DMS79 (cell line): ENCODE results near the gene SFXN4.

Experiments used
- DNase-seq: peaks from one replicate; lab custom pipeline; 2025; lab: John Stamatoyannopoulos, UW

Gene SFXN4, protein sequence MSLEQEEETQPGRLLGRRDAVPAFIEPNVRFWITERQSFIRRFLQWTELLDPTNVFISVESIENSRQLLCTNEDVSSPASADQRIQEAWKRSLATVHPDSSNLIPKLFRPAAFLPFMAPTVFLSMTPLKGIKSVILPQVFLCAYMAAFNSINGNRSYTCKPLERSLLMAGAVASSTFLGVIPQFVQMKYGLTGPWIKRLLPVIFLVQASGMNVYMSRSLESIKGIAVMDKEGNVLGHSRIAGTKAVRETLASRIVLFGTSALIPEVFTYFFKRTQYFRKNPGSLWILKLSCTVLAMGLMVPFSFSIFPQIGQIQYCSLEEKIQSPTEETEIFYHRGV

DNA sequence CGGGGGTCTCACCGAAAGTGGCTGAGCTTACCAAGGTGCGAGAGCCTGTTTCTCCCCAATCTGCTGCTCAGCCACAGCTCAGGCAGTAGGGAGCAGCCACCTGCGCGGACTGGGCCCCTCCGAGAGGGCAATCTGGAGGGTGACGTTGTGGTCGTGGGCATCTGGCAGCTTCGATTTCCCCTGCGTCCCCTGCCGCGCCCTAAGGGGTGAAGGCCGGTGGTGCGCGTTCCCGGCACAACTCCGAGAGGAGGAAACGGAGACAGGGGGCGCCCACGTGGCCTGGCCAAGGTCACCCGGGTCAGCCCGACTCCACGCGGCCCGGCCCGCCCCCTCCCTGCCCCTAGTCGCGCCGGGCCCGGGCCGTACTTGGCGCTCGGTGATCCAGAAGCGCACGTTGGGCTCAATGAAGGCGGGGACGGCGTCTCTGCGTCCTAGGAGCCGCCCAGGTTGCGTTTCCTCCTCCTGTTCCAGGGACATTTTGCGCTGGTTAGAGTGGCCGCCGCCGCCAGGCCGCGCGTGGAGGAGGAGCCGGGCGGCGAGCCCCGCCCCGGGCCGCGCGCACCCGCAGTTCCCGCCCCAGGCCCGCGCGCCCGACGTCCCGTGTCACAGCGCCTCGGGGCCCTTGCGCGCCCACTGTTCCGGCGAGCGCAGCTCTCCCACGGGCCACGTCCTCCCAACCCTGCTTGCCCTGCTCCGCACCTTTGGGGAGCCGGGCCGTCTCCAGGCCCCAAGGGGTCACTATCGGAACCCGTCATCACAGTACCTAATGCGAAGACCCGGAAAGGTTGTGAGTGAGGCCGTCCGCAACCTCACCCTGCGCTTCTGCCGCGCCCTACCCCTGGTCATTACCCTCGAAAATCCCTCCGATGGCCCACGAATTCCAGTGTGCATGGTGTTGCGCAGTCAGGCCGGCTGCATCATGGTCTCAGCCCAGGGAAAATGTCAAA is at the start of gene SFXN4:
Gene SFXN4, minus strand, starts transcription at position 544 of the 947 bp plus-strand sequence. Its CDS starts 67 bp downstream, at position 477.
- DNase-seq: no peak

DNA sequence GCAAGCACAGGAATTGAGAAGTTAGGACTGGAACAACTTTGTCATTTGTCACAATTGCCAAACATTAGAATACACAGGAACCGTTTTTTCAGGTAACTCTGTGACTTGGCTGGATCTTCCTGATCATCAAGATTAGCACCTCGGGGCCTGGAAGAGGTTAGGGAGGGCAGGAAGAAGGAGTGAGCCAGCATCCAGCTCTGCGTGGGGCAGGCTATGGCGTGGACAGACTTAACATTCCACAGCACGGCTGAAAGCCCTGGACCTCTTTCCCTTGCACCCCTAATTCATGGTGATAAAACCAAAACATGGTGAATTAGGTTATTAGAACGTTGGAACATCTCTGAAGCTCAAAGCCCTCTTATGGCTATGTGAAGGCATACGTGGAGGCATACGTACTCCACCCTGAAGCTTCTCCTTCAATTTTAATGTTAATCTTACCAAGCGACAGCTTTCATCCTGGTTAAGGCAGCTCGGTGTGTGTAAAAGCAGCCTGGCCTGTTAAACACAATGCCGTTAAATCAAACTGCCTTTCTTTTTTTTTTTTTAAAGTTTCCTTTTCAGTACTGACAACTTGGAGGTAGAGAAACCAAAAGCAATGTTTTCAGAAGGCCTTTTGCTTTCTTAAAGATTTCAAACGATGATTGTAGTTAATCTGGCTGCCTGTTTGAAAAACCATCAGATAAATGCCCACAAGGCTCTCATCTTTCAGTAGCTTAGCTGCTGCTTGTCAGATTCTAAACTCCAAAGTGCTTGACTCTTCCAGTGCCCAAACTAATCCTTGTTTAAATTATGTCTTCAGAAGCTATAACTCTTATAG is 46.3 kb upstream of the SFXN4 start:
- no peak for DNase-seq

DNA sequence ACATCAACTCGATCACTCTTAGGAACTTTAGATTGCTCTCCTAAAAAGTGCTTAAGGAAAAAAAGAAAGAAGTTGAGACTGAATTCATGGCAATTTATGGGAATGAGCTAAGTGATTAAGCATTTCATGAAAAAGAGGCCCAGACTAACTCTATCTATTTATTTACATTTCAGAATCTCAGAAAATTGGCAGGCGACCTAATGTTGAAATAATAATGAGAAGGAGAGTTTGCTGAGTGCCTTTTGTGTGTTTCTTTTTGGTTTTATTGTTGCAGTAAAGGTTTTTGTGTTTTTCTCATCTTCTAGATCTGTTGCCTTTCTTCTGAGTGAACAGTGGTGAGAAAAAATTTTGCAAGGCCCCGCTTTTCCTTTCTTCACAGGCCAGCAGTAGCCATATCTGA is 45.7 kb upstream of the SFXN4 start:
- DNase-seq: no peak

DNA sequence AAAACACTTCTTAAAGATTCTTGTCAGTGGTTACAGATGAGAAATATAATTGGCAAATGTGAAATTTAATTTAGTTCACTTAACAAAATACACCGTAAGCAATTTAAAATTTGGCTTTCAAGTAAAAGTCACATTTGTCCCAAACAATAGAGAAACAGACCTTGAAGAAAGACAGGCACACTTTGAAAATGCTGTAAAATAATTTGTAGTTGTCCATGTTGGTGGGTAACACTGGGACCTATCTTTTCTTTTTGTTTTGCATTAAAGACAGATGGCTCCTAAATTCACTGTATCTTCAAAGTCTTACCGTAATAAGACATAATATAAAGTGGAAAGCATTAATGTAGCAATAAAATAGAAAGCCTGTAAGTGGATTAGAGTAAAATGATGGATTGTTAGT is 45.1 kb upstream of the SFXN4 start:
- DNase-seq: no peak

DNA sequence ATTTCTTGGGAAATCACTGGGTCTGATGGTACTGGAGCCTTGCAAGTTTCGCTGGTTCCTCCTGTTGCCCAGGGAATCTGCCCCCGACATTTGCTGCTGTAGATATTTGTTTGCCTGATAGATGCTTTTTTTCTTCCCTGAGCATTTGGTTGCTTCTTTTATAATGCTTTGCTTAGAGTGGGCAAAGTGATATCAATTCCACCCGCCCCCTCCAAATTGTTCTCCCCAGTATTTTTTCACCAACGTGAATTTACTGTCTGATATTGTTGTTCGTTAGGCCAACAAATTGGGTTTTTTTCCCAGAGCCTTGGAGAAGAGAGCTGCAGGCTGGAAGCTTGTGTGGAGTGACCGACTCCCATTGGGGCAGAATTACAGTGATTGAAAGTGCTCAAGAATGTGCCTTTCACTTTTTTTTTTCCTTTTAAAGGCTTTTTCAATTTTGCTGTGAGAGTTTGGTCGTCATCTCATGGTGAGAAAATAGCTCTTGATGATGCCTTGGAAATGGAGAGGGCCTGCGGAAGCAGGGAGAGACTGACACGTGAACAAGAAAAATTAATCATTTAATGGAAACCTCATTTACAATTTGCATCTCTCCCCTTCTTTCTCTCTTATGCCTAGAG is 44.3 kb upstream of the SFXN4 start:
- no peak for DNase-seq

DNA sequence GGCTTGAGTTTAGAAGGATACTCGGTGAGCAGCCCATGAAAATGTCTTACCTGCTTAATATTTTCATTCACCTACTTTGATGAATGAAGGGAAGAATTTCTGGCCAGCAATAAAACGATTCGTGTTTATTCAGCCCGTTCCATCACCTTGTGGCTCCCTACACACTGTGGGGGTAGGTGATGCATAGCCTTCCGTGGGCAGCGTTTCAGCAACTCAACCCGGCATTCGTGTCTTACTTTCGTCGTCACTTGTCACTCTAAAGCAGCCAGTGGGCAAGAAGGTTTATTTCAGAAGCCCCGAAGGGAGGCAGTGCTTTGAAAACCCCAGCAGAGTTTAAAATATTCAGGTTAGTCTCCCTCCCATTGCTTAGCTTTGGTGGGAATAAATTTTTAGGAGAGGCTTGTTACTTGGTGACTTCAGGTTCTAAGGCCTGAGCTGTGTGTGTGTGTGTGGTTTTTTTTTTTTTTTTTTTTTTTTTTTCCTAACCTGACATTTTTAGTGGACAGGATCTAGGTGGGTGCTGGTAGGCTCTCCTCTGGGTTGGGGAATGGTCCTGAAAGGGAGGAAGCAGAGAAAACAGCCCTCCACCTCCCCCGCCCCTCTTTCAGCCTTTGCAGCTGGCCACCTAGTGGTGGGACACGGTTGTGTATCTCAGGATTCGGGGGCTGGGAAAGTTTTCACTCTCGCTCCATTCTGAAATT is 43.7 kb upstream of the SFXN4 start:
- no peak for DNase-seq

DNA sequence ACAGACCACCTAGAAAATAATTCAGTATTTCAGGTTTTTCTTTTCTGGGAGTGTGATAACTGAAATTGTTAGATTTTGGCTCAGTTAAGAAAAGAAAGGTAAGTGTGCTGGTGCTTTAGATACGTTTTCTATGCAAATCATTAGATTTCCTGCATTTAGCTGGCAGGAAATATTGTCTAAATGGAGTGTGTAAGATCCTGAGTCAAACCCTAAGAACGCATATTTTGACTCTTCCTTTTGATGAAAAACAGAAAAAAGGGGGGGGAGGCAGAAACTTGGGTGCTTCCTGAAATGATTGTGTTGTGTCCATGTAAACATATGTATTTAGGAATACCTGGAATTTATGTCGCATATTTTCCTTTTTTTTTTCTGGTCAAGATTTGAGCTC is 43.0 kb upstream of the SFXN4 start:
- no peak for DNase-seq

DNA sequence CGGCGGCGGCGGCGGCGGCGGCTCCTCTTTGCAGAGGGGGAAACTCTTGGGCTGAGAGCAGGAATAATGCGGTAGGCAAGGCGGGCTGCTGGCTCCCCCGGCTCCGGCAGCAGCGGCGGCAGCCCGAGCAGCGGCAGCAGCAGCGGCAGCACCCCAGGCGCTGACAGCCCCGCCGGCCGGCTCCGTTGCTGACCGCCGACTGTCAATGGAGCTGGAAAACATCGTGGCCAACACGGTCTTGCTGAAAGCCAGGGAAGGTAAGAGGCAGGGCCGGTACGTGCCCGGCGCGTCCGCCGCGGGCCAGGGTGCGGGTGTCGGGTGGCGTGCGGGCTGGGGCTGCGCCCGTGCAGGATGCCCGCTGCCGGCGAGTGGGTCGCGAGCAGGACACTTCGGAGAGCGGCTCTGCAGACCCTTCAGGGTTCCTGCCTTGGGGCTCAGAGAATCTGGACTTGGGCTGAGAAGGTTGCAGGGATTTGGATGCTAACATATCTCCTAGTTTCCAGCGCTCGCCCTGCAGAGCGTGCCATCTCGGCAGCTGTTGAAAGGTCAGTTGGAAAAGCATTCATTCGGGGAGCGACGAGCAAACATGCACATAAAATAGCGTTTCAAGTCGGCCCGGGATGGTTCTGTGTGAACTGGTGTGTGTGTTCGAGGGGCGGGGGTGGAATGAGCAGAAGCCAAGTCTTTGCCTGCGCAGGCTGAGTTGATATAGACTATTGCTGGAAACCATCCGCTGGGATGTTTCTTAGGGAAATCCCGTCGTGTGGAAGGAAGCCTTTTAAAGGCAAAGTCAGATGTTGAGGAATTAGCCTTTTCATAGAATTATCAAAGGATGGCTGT is 42.4 kb upstream of the SFXN4 start:
- DNase-seq: no peak

DNA sequence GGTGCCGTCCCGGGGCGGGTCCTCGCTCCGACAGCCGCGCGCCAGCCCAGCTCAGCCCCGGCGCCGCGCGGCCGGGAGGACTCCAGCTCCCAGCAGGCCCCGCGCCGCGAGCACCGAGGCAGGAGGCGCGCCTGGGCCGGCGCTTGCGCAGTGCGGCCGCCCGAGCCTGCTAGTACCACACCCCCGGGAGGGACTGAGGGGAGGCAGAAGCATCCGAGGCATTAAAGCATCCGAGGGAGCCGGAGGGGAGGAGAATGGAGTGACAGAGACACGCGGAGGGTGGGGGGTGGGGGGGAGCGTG is 41.8 kb upstream of the SFXN4 start, which contains the start of gene GRK5:
Gene GRK5, plus strand, starts transcription at position 206 of the 301 bp plus-strand sequence. CDS start 347 bp downstream, outside the sequence.
- peak; percentile 58 for DNase-seq

DNA sequence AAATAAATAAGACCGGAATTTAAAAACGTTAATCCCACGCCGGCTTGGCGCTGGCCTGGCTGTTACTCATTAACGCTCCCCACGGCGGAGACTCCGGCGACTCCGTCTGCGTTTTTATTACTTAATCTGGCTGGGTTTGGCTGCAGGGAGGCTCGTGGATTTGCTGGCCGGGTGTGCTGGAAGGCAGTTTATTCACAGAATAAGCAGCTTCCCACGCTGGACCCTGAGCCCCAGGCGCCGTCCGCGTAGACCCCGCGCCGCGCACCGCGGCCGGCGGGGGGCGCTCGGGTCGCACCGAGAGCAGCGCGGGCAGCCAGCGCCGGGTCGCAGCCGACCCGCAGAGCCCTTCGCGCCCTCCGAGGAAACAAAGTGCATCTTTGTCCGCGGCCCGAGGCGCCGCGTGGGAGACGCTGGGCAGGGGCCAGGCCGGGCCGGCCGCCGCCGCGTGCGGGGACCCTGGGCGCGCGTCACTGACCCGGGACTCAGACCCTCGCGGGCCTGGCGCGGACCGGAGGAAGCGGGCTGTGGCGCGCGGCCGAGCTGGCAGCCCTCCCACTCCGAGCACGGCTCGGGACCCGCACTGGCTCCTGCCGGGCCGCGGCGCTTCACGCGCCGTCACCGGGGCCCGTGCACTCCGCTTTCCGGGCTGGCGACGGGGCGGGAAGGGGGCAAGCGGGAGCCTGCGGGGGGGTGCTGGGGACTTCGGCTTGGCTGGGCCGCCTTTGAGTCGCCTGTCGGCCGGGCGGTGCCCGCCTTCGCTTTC is 41.3 kb upstream of the SFXN4 start:
- peak; percentile 12 for DNase-seq

DNA sequence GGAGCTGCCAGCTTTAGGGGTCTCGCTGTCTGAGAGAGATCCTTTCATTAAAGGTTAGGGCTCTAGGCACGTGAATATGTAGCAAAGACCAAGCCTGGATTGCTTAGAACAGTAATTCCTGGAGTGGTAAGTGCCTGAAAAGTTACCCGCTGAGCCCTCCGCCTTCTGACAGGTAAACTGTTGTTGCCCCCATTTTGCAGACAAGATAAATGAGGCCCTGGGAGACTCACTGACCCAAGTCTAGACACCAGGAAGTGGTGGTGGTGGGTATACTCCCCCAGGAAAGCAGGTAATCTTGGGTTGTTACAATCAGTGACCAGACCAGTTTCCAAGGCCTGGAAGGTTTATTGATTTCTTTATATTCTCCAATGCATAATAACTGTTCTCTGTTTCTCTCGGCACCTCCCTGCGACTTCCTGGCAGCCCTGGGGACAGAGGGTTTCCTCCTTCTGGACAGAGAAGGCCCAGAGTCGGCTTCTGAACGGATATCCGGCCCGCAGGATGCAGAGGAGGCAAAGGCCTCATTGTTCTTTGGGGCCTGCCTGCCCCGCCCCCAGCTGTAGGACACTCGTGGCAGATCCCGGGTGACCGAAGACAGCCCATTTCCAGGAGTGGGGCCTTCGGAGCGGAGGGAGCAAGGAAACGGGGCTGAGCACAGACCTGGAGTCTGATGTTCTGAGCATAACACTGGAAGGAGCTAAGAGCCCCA is 40.5 kb upstream of the SFXN4 start:
- no peak for DNase-seq

DNA sequence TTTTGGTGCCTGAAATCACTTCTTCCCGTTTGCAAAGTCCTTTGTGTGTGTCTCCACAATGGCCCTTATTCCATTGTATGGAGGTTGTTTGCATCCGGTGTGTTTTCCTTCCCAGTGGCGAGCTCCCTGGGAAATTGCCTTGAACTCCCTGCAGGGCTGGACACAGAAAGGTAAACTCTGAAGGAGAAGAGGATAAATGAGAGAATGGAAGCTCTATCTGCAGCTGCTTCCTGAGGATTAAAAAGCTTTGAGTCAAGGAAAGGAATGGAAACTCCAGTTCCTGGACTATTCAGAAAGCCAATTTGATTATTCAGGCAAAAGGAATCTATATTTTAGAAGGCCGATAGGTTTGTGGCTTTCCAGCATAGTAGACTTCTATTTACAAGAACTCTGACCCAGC is 37.5 kb upstream of the SFXN4 start:
- DNase-seq: no peak

DNA sequence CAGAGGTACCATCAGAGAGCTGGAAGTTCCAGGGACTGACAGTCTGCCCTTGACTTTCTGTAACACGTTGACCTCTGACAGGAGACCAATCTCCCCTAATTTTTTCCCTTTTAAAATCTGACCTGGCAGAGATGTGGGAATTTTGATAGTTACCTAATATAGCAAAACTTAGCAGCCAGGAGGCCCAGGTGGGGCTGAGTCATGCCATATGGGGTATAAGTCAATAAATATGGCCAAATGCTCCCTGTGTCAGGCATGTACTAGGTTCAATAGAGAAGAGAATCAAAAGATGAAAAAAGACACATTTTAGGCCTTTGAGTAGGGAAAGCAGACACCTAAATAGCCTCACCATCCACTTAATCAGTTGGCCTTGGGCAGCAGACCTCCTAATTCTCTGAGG is 35.7 kb upstream of the SFXN4 start:
- no peak for DNase-seq

DNA sequence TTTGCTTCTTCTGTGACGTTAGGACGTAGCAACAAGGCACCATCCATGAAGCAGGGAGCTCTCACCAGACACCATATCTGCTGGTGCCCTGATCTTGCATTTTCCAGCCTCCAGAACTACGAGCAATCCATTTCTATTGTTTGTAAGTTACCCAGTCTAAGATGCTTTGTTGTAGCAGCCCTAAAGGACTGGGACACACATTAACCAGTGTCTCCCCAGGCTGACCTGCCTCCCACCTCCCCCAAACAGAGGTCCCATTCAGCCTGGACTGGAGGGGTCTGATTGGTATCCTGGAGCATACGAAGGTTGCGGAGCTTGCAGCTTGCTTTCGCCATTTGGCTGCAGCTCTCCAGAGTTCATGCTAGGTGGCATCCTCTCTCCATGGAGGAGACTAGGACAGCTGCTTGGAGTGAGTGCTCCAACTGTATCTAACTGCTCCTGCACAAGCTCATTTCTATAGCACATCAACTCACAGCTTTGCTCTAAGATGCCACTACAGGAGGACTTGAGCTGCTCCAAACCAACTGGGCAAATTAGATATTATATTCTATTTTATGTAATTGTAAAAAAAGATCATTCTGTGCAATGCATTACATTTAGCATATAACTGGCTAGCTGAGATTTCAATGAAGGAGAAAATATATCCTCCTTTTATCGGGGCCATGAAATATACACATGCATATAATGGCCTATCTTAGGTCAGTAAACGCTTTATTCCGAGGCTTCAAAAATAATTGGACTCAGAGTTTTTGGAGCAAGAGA is 33.9 kb upstream of the SFXN4 start:
- peak; percentile 5 for DNase-seq

DNA sequence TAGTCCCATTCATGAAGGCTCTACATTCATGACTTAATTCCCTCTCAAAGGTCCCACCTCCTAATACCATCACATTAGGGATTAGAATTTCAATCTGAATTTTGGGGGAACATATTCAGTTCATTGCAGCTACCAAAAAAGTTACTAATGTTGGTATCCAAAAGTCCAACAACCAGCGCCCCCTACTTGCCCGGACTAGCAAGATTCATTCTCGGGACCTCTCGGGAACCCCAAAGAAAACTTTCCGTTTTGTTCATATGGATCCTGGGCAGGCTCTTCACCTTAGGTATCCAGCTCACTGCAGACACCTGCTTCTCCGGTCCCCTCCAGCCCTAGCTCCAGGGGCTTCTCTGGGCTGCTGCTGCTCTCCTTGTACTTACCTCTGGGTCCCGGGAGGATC is 32.9 kb upstream of the SFXN4 start:
- no peak for DNase-seq

DNA sequence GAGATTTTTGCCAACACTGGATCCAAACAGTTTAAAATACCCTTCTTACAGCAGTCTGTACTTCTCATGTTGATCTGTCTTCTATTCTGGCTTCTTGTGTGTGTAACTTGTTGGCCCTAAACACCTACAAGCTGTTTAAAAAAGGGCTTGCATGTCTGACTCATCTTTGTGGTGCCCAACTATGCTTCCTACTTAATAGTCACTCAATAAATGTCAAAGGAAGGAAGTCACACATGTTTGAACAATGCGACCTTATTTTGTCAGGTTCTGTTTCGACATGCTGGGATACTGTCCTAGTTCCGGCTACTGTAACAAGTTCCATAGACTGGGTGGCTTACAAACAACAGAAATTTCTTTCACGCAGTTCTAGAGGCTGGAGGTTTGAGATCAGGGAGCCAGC is 32.4 kb upstream of the SFXN4 start:
- DNase-seq: no peak

DNA sequence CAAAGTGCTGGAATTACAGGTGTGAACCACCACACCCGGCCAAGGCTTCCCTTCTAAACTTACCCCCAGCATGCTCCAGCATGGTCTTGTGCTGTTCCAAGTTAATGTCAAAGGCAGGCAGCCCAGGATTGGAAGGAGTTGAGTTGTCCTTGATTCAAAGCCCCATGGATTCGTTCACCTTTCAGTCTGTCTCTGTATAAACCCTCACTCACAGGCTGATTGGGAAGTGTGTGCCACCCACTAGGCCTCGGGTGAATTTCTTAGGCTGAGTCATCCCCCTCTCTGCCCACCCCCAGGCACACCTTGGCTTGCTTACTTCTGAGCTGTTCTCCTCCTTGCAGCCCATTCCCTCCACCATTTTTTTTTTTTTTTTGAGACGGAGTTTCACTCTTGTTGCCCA is 26.4 kb upstream of the SFXN4 start:
- DNase-seq: no peak
